HepG2 (cell line): ENCODE results near the gene GPATCH8. TPM values are rescaled to one million over a fixed set of nuclear protein-coding genes. Genes with fewer than 3 reads are reported as not detected.
A peak's percentile ranks its signal among the peaks of the same experiment; 100 is the strongest.

ENCODE experiments used
- ASH2L ChIP-seq: fragments of 300-600, 200-600 bp; sonication (generic); IDR thresholded peaks from 2 replicates; pipeline ENCODE4 v1.7.0; 2017; ENCODE audit warnings: low read depth, mild to moderate bottlenecking, moderate library complexity, mixed read lengths, low read length; ENCODE audit not compliant: insufficient read length
- ATF4 ChIP-seq, 2 experiments: fragments of 450-650 bp in 1 of 2; sonication (generic) in 1 of 2; formaldehyde crosslinking; IDR thresholded peaks; 2 replicates each; pipeline versions ENCODE4 v1.5.0 to v1.8.0; 2020 to 2022; ENCODE audit warnings: mild to moderate bottlenecking in 1 of 2, missing genetic modification reagents in 1 of 2
- FOSL2 ChIP-seq: sonication (generic); formaldehyde crosslinking; IDR thresholded peaks from 2 replicates; pipeline ENCODE4 v1.4.0; 2020; ENCODE audit warnings: missing genetic modification reagents
- FOXA1 ChIP-seq, 2 experiments: fragments of 450-650 bp in 1 of 2; sonication (generic) in 1 of 2; formaldehyde crosslinking in 1 of 2; IDR thresholded peaks; 2 replicates each; pipeline versions ENCODE4 v1.4.0 to v1.6.1; 2016 to 2020; ENCODE audit warnings: missing genetic modification reagents in 1 of 2
- ZNF431 ChIP-seq: sonication (generic); formaldehyde crosslinking; IDR thresholded peaks from 2 replicates; pipeline ENCODE4 v1.9.0; 2022; ENCODE audit warnings: missing genetic modification reagents, low read depth, mild to moderate bottlenecking, borderline replicate concordance
- polyA plus RNA-seq, 8 experiments: library from polyadenylated mRNA; depleted of rRNA in 3 of 8; stranded (reverse) in 7 of 8; unstranded in 1 of 8; fragments of >200 nt; fragmentation: Illumina TruSeq in 4 of 8; extraction: Trizol in 4 of 8; gene quantifications; 2 replicates each; pipeline versions ENCODE4 v1.2.1 to v1.2.3, GENCODE V29; 2011 to 2016; ENCODE audit warnings: low read depth in 4 of 8, missing spikeins in 1 of 8, mixed read lengths in 1 of 8; ENCODE audit not compliant: insufficient read depth in 1 of 8
- total RNA-seq, 5 experiments: library from RNA; depleted of rRNA; stranded (reverse); fragments of >200 nt; fragmentation: Illumina TruSeq; extraction: Trizol; gene quantifications; 2 replicates each; pipeline ENCODE4 v1.2.3, GENCODE V29; 2016; ENCODE audit warnings: low read depth in 1 of 5
- TF ChIP-seq, protein P1 (sequence below): sonication (generic); formaldehyde crosslinking; IDR thresholded peaks from 2 replicates; pipeline ENCODE4 v1.4.0; 2020; ENCODE audit warnings: missing genetic modification reagents
- TF ChIP-seq, protein P2 (sequence below): sonication (generic); formaldehyde crosslinking; IDR thresholded peaks from 2 replicates; pipeline ENCODE4 v1.5.1; 2020; ENCODE audit warnings: mild to moderate bottlenecking, missing genetic modification reagents, borderline replicate concordance
- TF ChIP-seq, protein P3 (sequence below): sonication (generic); formaldehyde crosslinking; conservative IDR thresholded peaks from 2 replicates; pipeline ENCODE4 v1.8.0; 2022; ENCODE audit warnings: mild to moderate bottlenecking, moderate library complexity, missing genetic modification reagents
- TF ChIP-seq, protein P4 (sequence below): sonication (generic); formaldehyde crosslinking; IDR thresholded peaks from 2 replicates; pipeline ENCODE4 v1.9.0; 2022; ENCODE audit warnings: missing genetic modification reagents, mild to moderate bottlenecking, borderline replicate concordance

GPATCH8 gene
- total and polyA plus RNA-seq, 2 of the 13 experiments (the other 11 are each of a cell fraction or from before 2014, with no cell fraction given): 20.7 to 21.5 TPM

DNA sequence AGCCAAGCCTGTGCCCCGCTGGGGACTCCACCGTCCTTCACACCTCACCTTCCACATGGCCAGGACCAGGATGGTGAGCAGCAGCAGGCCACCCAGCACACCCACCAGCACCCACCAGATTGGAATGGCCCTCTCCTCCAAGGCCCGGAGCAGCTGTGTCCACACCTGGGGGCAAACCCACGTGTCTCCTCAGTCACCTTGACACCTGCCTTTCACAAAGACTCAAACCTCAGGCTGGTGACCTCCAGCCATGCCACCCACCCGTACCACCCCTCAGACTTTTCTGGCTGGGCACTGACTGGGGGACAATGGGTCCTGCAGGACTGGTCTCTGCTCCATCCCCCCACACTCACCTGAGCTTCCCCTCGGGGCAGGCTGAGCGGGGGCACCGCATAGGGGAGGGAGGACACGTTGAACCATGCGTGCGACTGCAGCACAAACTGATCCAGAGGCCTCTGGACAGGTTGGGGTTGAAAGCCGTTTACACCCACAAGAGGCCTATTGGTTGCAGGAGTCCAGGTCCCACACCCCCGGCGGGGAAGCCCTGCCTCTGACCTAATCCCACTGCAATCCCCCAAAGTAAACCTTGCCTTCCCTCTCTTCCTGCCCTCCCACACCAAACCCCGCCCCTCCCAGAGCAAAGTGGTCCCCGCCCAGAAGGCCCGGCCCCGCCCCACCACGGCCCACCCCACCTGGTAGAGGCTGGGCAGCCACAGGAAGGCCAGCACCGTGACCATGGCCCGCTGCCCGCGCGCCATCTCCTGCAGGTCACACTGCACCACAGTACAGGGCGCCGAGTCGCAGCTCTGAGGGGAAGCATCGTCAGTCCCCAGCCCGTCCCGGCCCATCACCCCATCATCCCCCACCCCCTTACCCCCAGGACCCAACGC lies 128.7 kb downstream of the GPATCH8 start (continued):
- TF ChIP-seq, protein P1, sequence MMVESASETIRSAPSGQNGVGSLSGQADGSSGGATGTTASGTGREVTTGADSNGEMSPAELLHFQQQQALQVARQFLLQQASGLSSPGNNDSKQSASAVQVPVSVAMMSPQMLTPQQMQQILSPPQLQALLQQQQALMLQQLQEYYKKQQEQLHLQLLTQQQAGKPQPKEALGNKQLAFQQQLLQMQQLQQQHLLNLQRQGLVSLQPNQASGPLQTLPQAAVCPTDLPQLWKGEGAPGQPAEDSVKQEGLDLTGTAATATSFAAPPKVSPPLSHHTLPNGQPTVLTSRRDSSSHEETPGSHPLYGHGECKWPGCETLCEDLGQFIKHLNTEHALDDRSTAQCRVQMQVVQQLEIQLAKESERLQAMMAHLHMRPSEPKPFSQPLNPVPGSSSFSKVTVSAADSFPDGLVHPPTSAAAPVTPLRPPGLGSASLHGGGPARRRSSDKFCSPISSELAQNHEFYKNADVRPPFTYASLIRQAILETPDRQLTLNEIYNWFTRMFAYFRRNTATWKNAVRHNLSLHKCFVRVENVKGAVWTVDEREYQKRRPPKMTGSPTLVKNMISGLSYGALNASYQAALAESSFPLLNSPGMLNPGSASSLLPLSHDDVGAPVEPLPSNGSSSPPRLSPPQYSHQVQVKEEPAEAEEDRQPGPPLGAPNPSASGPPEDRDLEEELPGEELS (CRISPR knock-in tag): peak; percentile 24; the same call in 1 of the 2 replicates
- peak in 1 of 2 experiments; percentile 79; a peak in 2 of 4 replicates for TF ChIP-seq ATF4 (CRISPR knock-in tag; IDR thresholded peaks at IDR 0.05)
- TF ChIP-seq, protein P2, sequence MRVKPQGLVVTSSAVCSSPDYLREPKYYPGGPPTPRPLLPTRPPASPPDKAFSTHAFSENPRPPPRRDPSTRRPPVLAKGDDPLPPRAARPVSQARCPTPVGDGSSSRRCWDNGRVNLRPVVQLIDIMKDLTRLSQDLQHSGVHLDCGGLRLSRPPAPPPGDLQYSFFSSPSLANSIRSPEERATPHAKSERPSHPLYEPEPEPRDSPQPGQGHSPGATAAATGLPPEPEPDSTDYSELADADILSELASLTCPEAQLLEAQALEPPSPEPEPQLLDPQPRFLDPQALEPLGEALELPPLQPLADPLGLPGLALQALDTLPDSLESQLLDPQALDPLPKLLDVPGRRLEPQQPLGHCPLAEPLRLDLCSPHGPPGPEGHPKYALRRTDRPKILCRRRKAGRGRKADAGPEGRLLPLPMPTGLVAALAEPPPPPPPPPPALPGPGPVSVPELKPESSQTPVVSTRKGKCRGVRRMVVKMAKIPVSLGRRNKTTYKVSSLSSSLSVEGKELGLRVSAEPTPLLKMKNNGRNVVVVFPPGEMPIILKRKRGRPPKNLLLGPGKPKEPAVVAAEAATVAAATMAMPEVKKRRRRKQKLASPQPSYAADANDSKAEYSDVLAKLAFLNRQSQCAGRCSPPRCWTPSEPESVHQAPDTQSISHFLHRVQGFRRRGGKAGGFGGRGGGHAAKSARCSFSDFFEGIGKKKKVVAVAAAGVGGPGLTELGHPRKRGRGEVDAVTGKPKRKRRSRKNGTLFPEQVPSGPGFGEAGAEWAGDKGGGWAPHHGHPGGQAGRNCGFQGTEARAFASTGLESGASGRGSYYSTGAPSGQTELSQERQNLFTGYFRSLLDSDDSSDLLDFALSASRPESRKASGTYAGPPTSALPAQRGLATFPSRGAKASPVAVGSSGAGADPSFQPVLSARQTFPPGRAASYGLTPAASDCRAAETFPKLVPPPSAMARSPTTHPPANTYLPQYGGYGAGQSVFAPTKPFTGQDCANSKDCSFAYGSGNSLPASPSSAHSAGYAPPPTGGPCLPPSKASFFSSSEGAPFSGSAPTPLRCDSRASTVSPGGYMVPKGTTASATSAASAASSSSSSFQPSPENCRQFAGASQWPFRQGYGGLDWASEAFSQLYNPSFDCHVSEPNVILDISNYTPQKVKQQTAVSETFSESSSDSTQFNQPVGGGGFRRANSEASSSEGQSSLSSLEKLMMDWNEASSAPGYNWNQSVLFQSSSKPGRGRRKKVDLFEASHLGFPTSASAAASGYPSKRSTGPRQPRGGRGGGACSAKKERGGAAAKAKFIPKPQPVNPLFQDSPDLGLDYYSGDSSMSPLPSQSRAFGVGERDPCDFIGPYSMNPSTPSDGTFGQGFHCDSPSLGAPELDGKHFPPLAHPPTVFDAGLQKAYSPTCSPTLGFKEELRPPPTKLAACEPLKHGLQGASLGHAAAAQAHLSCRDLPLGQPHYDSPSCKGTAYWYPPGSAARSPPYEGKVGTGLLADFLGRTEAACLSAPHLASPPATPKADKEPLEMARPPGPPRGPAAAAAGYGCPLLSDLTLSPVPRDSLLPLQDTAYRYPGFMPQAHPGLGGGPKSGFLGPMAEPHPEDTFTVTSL (CRISPR knock-in tag): peak; percentile 30; the same call in 1 of the 2 replicates
- peak; percentile 28; the same call in 1 of the 2 replicates for TF ChIP-seq ZNF431 (CRISPR knock-in tag)
- TF ChIP-seq, protein P3, sequence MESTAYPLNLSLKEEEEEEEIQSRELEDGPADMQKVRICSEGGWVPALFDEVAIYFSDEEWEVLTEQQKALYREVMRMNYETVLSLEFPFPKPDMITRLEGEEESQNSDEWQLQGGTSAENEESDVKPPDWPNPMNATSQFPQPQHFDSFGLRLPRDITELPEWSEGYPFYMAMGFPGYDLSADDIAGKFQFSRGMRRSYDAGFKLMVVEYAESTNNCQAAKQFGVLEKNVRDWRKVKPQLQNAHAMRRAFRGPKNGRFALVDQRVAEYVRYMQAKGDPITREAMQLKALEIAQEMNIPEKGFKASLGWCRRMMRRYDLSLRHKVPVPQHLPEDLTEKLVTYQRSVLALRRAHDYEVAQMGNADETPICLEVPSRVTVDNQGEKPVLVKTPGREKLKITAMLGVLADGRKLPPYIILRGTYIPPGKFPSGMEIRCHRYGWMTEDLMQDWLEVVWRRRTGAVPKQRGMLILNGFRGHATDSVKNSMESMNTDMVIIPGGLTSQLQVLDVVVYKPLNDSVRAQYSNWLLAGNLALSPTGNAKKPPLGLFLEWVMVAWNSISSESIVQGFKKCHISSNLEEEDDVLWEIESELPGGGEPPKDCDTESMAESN (CRISPR knock-in tag): no peak
- TF ChIP-seq, protein P4, sequence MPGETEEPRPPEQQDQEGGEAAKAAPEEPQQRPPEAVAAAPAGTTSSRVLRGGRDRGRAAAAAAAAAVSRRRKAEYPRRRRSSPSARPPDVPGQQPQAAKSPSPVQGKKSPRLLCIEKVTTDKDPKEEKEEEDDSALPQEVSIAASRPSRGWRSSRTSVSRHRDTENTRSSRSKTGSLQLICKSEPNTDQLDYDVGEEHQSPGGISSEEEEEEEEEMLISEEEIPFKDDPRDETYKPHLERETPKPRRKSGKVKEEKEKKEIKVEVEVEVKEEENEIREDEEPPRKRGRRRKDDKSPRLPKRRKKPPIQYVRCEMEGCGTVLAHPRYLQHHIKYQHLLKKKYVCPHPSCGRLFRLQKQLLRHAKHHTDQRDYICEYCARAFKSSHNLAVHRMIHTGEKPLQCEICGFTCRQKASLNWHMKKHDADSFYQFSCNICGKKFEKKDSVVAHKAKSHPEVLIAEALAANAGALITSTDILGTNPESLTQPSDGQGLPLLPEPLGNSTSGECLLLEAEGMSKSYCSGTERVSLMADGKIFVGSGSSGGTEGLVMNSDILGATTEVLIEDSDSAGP (CRISPR knock-in tag): peak; percentile 59; the same call in 1 of the 2 replicates
- no peak for TF ChIP-seq FOXA1 (IDR thresholded peaks at IDR 0.05)
- TF ChIP-seq FOXA1 (CRISPR knock-in tag; IDR thresholded peaks at IDR 0.05): peak; percentile 67
- TF ChIP-seq ASH2L: no peak
- TF ChIP-seq FOSL2 (CRISPR knock-in tag): peak; percentile 35
